HL-60 (cell line): ENCODE measurements around the gene GLIPR2.

Experiments used
- DNase-seq, 2 experiments: peaks; one replicate each; pipeline ENCODE4 v3.0.0-alpha.2; 2010 to 2020; ENCODE audit warnings: low read depth in 1 of 2, low spot score in 1 of 2
- H3K27ac ChIP-seq: fragments of 250-450 bp; sonication (Bioruptor Pico); replicated peaks from 2 replicates; pipeline ENCODE4 v1.5.1; 2020; ENCODE audit warnings: mild to moderate bottlenecking, moderate library complexity
- H3K27me3 ChIP-seq: fragments of 250-450 bp; sonication (Bioruptor Pico); 2 replicates; pipeline ENCODE4 v1.5.1; 2021; ENCODE audit warnings: mild to moderate bottlenecking, moderate library complexity; ENCODE audit not compliant: insufficient read depth, poor library complexity, severe bottlenecking
- H3K4me3 ChIP-seq: replicated peaks from 2 replicates; pipeline ENCODE4 v1.5.1; 2011; ENCODE audit warnings: mild to moderate bottlenecking, control low read depth, low read length; ENCODE audit not compliant: insufficient read depth
- GABPA ChIP-seq: IDR thresholded peaks from 2 replicates; pipeline ENCODE4 v1.6.1; 2012; ENCODE audit warnings: low read depth
- POLR2AphosphoS5 ChIP-seq: IDR thresholded peaks from 2 replicates; pipeline ENCODE4 v1.6.1; 2012; ENCODE audit warnings: low read depth
- SPI1 ChIP-seq: IDR thresholded peaks from 2 replicates; pipeline ENCODE4 v1.6.1; 2012; ENCODE audit warnings: low read depth, mild to moderate bottlenecking, borderline replicate concordance
- TF ChIP-seq, protein P1 (sequence below): IDR thresholded peaks from 2 replicates; pipeline ENCODE4 v1.6.1; 2012; ENCODE audit warnings: low read depth; ENCODE audit not compliant: insufficient replicate concordance
- TF ChIP-seq, protein P2 (sequence below): IDR thresholded peaks from one replicate; pipeline ENCODE4 v1.5.1; 2011; ENCODE audit warnings: low read length, control low read depth, inconsistent platforms; ENCODE audit not compliant: insufficient read depth

Gene GLIPR2

DNA sequence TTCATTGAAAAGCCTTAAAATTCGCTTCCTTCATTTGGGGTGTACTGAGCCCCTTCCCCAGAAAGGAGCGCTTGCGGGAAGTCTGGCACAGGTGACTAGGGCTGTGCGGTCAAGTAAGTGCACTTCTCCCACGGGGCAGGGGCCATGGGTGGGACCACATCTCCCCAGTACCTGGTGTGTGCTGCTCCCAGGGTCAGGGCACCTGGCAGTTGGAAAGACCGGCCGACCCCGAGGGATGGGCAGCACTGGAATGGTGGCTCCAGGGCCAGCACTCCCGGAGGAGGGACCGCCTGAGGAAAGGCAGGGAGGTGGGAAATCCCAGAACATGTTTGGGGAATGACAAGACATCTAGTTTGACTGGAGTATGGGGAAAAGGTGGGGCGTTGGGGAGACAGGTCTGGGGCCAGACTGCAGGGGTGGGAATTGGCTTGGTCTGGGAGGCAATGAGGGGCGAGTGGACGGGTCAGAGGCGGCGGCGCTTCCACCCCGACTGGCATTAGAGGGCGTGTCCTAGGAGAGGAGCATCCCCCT is 727 bp upstream of the GLIPR2 start:
- Histone ChIP-seq H3K27me3 (no peaks in the 10 kb centered on the region), H3K27ac (no peak overlapping the region), H3K4me3 (peak overlapping the region; percentile 58)
- TF ChIP-seq GABPA (no peak), POLR2AphosphoS5 (no peak)
- TF ChIP-seq, protein P1, sequence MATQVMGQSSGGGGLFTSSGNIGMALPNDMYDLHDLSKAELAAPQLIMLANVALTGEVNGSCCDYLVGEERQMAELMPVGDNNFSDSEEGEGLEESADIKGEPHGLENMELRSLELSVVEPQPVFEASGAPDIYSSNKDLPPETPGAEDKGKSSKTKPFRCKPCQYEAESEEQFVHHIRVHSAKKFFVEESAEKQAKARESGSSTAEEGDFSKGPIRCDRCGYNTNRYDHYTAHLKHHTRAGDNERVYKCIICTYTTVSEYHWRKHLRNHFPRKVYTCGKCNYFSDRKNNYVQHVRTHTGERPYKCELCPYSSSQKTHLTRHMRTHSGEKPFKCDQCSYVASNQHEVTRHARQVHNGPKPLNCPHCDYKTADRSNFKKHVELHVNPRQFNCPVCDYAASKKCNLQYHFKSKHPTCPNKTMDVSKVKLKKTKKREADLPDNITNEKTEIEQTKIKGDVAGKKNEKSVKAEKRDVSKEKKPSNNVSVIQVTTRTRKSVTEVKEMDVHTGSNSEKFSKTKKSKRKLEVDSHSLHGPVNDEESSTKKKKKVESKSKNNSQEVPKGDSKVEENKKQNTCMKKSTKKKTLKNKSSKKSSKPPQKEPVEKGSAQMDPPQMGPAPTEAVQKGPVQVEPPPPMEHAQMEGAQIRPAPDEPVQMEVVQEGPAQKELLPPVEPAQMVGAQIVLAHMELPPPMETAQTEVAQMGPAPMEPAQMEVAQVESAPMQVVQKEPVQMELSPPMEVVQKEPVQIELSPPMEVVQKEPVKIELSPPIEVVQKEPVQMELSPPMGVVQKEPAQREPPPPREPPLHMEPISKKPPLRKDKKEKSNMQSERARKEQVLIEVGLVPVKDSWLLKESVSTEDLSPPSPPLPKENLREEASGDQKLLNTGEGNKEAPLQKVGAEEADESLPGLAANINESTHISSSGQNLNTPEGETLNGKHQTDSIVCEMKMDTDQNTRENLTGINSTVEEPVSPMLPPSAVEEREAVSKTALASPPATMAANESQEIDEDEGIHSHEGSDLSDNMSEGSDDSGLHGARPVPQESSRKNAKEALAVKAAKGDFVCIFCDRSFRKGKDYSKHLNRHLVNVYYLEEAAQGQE, result no peak
- DNase-seq, result no peak

DNA sequence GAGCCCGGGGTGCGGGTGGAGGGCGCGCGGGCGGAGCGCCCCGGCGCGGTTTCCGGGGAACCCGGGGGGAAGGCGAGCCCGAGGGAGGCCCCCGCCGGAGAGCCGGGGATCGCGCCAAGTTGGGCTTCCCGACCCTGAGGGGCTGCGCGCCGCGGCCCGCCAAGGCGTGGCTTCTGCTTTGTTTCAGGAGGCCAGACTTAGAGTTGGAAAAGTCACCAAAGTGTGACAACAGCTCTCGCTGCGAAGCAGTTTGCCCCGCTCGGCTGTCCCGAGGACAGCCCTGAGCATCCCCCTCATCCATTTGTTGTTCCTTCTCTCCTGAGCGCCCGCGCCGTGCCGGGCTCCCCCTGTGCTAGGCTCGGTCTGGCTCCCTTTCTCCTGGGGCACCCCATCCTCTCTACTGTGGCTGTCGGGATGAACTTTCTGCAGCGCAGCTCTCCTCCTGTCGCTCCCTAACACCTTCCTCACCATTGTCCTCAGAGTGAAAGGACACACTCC is 410 bp downstream of the GLIPR2 start:
- Histone ChIP-seq H3K27ac (peak overlapping the region; percentile 44), H3K4me3 (peak overlapping the region; percentile 58), H3K27me3 (no peaks in the 10 kb centered on the region)
- no peak for DNase-seq
- TF ChIP-seq GABPA, result no peak
- TF ChIP-seq SPI1, result no peak
- TF ChIP-seq POLR2AphosphoS5, result no peak
- TF ChIP-seq, protein P2, sequence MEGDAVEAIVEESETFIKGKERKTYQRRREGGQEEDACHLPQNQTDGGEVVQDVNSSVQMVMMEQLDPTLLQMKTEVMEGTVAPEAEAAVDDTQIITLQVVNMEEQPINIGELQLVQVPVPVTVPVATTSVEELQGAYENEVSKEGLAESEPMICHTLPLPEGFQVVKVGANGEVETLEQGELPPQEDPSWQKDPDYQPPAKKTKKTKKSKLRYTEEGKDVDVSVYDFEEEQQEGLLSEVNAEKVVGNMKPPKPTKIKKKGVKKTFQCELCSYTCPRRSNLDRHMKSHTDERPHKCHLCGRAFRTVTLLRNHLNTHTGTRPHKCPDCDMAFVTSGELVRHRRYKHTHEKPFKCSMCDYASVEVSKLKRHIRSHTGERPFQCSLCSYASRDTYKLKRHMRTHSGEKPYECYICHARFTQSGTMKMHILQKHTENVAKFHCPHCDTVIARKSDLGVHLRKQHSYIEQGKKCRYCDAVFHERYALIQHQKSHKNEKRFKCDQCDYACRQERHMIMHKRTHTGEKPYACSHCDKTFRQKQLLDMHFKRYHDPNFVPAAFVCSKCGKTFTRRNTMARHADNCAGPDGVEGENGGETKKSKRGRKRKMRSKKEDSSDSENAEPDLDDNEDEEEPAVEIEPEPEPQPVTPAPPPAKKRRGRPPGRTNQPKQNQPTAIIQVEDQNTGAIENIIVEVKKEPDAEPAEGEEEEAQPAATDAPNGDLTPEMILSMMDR, result no peak
- TF ChIP-seq, protein P1, result no peak

DNA sequence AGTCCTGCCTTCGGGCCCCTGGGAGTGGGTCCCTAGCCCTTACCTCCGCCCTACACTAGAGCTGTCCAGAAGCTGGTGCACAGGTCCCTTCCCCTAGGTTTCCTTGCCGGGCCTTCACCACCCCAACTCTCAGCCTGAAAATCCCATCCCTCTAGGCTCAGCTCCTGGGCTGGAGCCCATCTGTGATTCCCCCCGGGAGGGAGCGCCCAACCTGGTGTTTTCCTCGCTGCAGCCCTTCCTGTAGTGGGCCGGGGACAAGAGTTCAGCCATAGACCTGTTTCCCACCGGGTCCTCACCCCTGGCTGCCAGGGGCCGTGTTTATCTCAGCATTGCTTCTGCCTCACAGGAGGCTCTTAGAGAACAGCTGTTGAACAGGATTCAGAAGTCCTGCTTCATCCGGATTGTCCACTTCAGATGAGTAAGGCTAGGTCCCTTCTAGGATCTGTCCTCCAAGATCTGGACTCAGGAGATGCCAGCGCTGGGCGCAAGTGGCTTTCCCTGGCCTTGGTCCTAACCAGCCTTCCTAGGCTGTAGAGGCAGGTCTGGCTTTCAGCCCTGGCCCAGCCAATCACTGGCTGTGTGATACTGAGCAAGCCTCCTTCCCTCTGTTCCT is 965 bp downstream of the GLIPR2 start:
- H3K27ac ChIP-seq, result no peak overlapping the region
- no peak for DNase-seq
- H3K4me3 ChIP-seq, result peak overlapping the region; percentile 58
- H3K27me3 ChIP-seq, result no peaks in the 10 kb centered on the region
- TF ChIP-seq, protein P1, result no peak
- TF ChIP-seq SPI1, result no peak
- TF ChIP-seq GABPA, result no peak
- TF ChIP-seq, protein P2, result no peak
- TF ChIP-seq POLR2AphosphoS5, result no peak; the same call in 1 of the 2 replicates
